Thyroid gland (tissue), 4 donors: Measurements from ENCODE around the gene ERCC1. TPM values are rescaled to one million over a fixed set of nuclear protein-coding genes. Genes with fewer than 3 reads are reported as not detected.

Source experiments
- DNase-seq, 2 donors: peaks; one replicate each; pipeline ENCODE4 v3.0.0-alpha.2; 2019
- H3K27ac ChIP-seq, 3 donors: fragments of 200-600 bp; sonication (generic); 1 replicate in 2 of 3; 2 replicates in 1 of 3; pipeline ENCODE4 v1.5.1; 2016 to 2019; ENCODE audit warnings: mild to moderate bottlenecking in 1 of 3, moderate library complexity in 1 of 3
- H3K27me3 ChIP-seq: fragments of 200-600 bp; sonication (generic); one replicate; pipeline ENCODE4 v1.5.1; 2019
- H3K36me3 ChIP-seq, 2 donors: fragments of 200-600 bp; sonication (generic); one replicate each; pipeline ENCODE4 v1.5.1; 2016 to 2019
- H3K4me1 ChIP-seq, 2 donors: fragments of 200-600 bp; sonication (generic); one replicate each; pipeline ENCODE4 v1.5.1; 2017 to 2019
- H3K4me3 ChIP-seq, 3 donors: fragments of 200-600 bp; sonication (generic); replicated peaks in 1 of 3; 1 replicate in 2 of 3; 2 replicates in 1 of 3; pipeline ENCODE4 v1.5.1; 2016; ENCODE audit warnings: mild to moderate bottlenecking in 1 of 3
- H3K9me3 ChIP-seq: fragments of 200-600 bp; sonication (generic); one replicate; pipeline ENCODE4 v1.5.1; 2017
- CTCF ChIP-seq, 6 experiments: fragments of 200-600 bp in 3 of 6; fragments of 450-650 bp in 3 of 6; sonication (generic) in 3 of 6; IDR thresholded peaks; one replicate each; pipeline ENCODE4 v1.5.1; 2016 to 2019; ENCODE audit warnings: antibody characterized with exemption in 6 of 6, mild to moderate bottlenecking in 2 of 6, inconsistent platforms in 1 of 6, moderate library complexity in 1 of 6
- POLR2A ChIP-seq, 2 donors: fragments of 450-650 bp; IDR thresholded peaks; one replicate each; pipeline ENCODE4 v1.6.1; 2017; ENCODE audit warnings: antibody characterized with exemption in 2 of 2, mild to moderate bottlenecking in 2 of 2, moderate library complexity in 1 of 2
- whole genome bisulfite sequencing, 2 donors: methylation state at CpG; one replicate each; pipeline ENCODE4 v1.1.5; 2017; 5-methylcytosine and 5-hydroxymethylcytosine counted together
- intact Hi-C: fragments of 100-400 bp; cut with DNase I; formaldehyde crosslinking; loops from one replicate; pipeline ENCODE4 v1.15.1; 2023
- total RNA-seq, 4 donors: library from RNA; depleted of rRNA; stranded (reverse); fragments of >200 nt; gene quantifications; one replicate each; pipeline ENCODE4 v1.2.3, GENCODE V29; 2016

The ERCC1 gene
- total RNA-seq, 4 donors from 2014 or later = 89.1 to 157 (median 113) TPM

- intact Hi-C loops = no loop called here
- H3K36me3 ChIP-seq = no peaks in the 10 kb centered on the region
- H3K27me3 ChIP-seq = no peaks in the 10 kb centered on the region
- no peak overlapping the region for H3K27ac ChIP-seq
- no peaks in the 10 kb centered on the region for H3K9me3 ChIP-seq
- no peak for DNase-seq
- no peak overlapping the region for H3K4me3 ChIP-seq
- 89 to 90% methylated on average over 16 of the region's 16 CpGs for WGBS, 2 donors
- H3K4me1 ChIP-seq = peaks cover 23 to 43% of the 10 kb centered on the region in 2 donors
- TF ChIP-seq POLR2A (IDR thresholded peaks at IDR 0.05) = no peak
- no peak for TF ChIP-seq CTCF (IDR thresholded peaks at IDR 0.05)
These were observed 47.6 kb upstream of the ERCC1 start for GRCh38 chr19:45471111-45471930.

GRCh38 chr19:45470762-45471081 is 47.0 kb upstream of the ERCC1 start:
- DNase-seq = no peak
- Histone ChIP-seq H3K27ac (no peak overlapping the region), H3K27me3 (no peaks in the 10 kb centered on the region), H3K4me1 (peaks cover 23 to 43% of the 10 kb centered on the region in 2 donors), H3K36me3 (no peaks in the 10 kb centered on the region), H3K9me3 (no peaks in the 10 kb centered on the region), H3K4me3 (no peak overlapping the region)
- WGBS, 2 donors = 91% methylated on average over 15 of the region's 15 CpGs
- TF ChIP-seq POLR2A (IDR thresholded peaks at IDR 0.05) (no peak), CTCF (IDR thresholded peaks at IDR 0.05) (no peak)
- intact Hi-C loops = no loop called here

GRCh38 chr19:45469945-45470761 is 46.4 kb upstream of the ERCC1 start:
- DNase-seq = peak; percentile 21 to 33
- Histone ChIP-seq H3K36me3 (no peaks in the 10 kb centered on the region), H3K4me3 (peak overlapping the region in 2 of 3 donors; percentile 23 to 53), H3K4me1 (peaks cover 19 to 38% of the 10 kb centered on the region in 2 donors), H3K27ac (peak overlapping the region; percentile 94 to 98 (median 95)), H3K27me3 (no peaks in the 10 kb centered on the region), H3K9me3 (no peaks in the 10 kb centered on the region)
- 42 to 43% methylated on average over 33 of the region's 33 CpGs for whole genome bisulfite sequencing, 2 donors
- intact Hi-C loops = no loop called here
- no peak for TF ChIP-seq POLR2A (IDR thresholded peaks at IDR 0.05)
- TF ChIP-seq CTCF (IDR thresholded peaks at IDR 0.05) = no peak

GRCh38 chr19:45469132-45469944 is 45.6 kb upstream of the ERCC1 start:
- WGBS, 2 donors = 1% methylated on average over 17 to 19 of the region's 66 CpGs
- H3K27me3 ChIP-seq = no peaks in the 10 kb centered on the region
- H3K4me1 ChIP-seq = peaks cover 18 to 36% of the 10 kb centered on the region in 2 donors

More at GRCh38 chr19:45469132-45469944, 45.6 kb upstream of the ERCC1 start:
- no peaks in the 10 kb centered on the region for H3K36me3 ChIP-seq
- intact Hi-C loops = no loop called here
- no peaks in the 10 kb centered on the region for H3K9me3 ChIP-seq
- H3K4me3 ChIP-seq = peak overlapping the region; percentile 34 to 83 (median 53)
- peak; percentile 95 for DNase-seq
- peak; percentile 30 to 78 for TF ChIP-seq POLR2A (IDR thresholded peaks at IDR 0.05)
- TF ChIP-seq CTCF (IDR thresholded peaks at IDR 0.05) = no peak
- peak overlapping the region; percentile 94 to 98 (median 95) for H3K27ac ChIP-seq
